Measurements from ENCODE around the gene NLGN2. TPM values are rescaled to one million over a fixed set of nuclear protein-coding genes. Genes with fewer than 3 reads are reported as not detected.
A peak's percentile ranks its signal among the peaks of the same experiment; 100 is the strongest.

NLGN2 gene
- total RNA-seq, 1 donor from 2014 or later: 3.9 TPM

DNA sequence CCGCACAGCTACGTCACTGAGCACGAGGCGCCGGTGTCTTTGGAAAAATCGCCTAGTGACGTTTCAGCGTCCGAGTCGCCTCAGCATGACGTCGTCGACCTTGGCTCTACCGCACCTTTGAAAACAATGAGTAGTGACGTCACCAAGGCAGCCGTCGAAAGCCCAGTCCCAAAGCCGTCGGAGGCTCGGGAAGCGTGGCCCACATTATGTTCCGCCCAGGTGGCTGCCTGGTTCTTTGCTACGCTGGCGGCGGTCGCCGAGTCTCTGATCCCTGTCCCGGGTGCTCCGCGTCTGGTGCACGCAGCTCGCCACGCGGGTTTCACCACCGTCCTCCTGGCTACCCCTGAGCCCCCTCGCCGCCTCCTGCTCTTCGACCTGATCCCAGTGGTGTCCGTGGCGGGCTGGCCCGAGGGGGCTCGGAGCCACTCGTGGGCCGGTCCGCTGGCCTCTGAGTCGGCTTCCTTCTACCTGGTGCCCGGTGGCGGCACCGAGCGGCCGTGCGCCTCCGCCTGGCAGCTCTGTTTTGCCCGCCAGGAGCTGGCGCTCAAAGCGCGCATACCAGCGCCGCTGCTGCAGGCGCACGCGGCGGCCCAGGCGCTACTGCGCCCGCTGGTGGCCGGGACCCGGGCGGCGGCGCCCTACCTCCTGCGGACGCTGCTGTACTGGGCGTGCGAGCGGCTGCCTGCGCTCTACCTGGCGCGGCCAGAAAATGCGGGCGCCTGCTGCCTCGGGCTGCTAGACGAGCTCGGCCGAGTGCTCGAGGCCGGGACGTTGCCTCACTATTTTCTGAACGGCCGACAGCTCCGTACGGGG, 29.1 kb downstream of the NLGN2 start:
- ATAC-seq (peak; percentile 81), DNase-seq (ENCODE audit: low spot score) (peak; percentile 89)

DNA sequence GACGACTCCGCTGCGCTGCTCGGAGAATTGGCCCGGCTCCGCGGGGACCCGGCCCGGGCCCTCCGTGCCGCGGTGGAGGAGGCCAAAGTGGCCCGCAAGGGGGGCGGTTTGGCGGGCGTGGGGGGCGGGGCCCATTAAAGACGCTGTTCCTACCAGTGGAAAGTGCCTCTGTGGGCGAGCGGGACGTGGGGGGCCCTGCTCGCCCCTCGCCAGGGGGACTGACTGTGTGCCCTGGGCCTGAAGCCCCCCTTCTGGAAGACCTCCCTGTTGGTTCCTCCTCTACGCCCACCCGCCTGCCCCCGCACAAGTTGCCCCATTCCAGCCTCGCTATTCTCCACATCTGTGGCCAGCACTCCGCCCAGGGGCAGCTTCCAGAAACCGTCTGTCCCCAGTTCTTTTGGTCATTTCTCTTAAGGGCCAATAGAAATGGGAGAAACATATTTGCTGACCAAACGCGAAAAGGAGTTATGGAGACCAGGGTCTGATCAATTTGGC, 29.8 kb downstream of the NLGN2 start:
- no peak for DNase-seq (ENCODE audit: low spot score)
- no peak for ATAC-seq

DNA sequence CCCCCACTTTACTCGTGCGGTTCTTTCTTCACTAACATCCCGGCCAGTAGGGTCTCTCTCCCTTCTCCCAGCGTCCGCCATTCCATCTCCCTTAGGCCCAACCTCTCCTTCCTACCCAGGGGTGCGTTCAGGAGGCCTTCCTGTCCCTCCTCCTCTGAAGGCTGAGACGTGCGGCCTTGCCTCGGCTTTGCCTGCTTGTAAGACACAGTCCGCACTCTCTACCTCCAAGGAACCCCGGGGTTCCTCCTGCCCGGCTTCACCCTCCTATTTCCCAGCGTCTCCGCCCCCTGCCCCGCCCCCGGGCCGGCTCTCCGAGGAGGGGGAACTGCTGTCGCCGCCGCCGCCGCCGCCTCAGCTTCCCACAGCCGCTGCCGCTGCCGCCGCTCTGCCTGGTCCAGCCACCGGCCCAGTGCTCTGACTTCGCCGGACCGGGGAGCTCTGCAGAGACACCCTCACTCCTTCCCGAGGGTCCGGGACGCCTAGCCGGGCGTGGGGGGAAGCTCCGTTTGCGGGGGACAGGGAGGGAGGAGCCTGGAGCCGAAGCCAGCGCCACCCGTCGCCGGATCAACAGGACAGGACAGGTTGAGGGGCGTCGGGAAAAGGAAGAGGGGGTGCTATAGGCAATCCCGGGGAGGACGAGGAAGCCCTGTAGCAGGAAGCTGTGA, 30.4 kb downstream of the NLGN2 start:
- ATAC-seq: no peak
- DNase-seq (ENCODE audit: low spot score): peak; percentile 67

DNA sequence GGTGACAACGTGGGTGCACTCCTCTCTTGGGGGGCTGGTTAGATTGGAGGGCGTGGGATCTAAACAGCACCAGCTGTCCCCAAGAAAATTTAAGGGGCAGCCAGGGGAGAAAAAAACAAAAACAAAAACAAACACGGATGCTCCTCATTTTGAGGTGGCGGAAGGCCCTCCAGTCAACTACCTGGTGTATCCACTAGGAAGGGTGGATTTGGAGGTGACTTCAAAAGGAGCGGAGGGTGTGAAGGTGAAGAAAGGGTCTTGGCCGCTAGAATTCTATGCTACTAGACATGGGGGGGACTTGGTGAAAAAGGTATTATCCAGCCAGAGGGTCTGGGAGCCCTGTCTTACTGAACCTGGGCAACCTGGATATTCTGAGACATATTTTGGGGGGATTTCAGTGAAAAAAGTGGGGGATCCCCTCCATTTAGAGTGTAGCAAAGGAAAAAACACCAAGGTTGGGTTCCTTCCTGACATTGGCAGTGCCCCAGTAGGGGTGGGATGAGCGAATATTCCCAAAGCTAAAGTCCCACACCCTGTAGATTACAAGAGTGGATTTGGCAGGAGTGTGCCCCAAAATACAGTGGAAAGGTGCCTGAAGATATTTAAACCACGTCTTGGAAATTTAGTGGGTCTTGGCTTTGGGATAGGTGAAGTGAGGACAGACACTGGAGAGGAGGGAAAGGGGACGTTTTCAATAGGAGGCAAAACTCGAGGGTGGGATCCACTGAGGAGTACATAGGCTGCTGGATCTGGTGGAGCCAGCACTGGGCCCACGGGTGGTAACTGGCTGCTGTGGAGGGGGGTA, 31.2 kb downstream of the NLGN2 start:
- DNase-seq (ENCODE audit: low spot score) (no peak), ATAC-seq (no peak)

DNA sequence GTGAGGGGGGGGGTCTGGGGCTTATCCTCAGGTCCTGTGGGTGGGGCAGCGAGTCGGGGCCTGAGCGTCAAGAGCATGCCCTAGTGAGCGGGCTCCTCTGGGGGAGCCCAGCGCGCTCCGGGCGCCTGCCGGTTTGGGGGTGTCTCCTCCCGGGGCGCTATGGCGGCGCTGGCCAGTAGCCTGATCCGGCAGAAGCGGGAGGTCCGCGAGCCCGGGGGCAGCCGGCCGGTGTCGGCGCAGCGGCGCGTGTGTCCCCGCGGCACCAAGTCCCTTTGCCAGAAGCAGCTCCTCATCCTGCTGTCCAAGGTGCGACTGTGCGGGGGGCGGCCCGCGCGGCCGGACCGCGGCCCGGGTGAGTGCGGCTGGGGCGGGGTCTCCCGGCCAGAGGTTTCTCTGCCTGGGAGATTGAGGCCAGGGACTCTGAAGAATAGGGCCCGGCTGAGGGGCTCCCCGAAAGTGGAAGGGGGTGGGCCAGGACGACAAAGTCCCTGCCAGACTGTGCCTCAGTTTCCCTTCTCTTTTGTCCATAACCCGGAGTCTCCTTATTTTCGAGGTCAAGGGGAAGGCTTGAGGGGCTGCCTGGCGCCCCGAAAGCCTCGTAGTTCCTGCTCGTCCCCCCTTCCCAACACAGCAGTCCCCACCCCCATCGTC, 31.9 kb downstream of the NLGN2 start, which contains the start of gene FGF11:
Gene FGF11 (plus strand): TSS at position 51 of the 651 bp plus-strand sequence. CDS start 109 bp downstream, at position 160.
- DNase-seq (ENCODE audit: low spot score) (no peak), ATAC-seq (no peak)

DNA sequence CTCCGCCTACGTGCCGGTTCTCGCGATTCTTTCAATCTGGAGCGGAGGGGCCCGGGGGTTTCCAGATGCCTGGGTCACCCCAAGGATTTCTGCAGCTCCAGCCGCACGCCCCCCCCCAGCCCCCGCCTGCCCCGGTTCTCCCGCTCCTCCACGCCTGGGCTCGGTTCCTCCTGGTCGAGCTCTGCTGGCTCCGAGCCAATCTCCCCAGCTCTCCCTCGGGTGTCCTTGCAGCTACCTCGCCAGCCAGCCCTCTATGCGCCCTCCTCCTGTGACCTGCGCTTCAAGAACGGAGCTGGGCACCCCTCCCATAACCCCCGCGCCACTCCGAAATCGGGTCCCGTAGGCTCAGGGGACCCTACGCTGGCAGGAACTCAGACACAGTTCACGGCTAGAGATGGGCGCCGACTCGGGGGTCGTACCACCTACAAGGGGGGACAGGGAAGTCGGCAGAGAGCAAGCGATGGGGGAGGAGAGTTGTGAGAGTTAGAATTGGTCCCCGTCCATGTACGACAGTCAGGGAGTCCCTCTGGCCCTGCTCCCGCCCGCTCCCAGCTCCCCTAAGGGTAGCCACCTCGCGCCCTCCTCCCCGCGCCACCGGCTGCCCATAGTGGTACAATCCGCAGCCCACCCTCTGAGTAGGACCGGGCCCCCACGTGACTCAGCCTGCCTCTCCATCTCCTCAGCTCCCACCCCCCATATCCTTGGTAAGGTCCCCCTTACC, 32.6 kb downstream of the NLGN2 start:
- DNase-seq (ENCODE audit: low spot score) (peak; percentile 62), ATAC-seq (no peak)

DNA sequence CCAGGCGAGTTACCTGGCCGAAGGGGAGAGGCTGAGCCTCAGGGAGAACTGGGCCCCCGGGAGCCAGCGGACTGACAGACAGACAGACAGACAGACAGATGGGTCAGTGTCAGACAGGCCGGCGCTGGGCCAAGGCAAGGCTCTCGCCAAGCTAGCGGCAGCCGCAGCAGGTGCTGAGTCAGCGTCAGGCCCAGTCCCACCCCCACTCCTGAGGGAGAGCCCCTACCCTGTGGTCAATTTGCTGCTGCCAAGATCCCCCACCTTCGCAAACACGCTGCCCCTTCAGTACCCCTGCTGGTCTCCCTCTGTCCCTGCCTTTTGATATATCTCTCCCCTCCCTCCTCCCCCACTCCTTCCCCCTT, 33.2 kb downstream of the NLGN2 start:
- peak; percentile 76 for DNase-seq (ENCODE audit: low spot score)
- ATAC-seq: peak; percentile 21

DNA sequence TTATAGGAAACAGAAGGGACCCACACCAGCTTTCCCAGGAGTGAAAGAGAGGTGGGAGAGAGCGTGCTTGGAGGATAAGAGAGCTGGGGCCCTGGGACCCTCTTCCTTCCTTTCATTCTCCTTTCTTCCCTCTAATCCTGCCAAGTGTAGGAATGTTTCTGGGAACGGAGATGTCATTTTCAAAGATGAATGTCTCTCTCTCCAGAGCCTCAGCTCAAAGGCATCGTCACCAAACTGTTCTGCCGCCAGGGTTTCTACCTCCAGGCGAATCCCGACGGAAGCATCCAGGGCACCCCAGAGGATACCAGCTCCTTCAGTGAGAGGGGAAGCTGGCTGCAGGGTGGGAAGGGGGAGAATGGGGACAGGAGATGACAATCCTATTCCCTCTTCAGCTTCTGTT, 33.6 kb downstream of the NLGN2 start:
- no peak for ATAC-seq
- no peak for DNase-seq (ENCODE audit: low spot score)

DNA sequence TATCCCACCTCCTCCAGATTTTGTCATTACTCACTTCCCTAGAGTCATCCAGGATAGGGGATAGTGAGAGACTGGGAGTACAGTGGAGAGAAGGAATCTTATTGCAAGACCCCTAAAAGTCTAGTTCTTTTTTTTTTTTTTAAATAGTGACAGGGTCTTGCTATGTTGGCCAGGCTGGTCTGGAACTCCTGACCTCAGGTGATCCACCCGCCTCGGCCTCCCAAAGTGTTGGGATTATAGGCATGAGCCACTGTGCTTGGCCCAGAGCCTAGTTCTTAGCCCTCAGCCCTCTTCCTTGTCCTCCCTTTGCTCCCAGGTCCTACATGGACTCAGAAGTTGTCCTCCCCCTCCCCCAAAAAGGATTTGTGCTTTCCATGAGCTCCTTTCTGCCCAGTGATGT, 34.5 kb downstream of the NLGN2 start:
- no peak for DNase-seq (ENCODE audit: low spot score)

DNA sequence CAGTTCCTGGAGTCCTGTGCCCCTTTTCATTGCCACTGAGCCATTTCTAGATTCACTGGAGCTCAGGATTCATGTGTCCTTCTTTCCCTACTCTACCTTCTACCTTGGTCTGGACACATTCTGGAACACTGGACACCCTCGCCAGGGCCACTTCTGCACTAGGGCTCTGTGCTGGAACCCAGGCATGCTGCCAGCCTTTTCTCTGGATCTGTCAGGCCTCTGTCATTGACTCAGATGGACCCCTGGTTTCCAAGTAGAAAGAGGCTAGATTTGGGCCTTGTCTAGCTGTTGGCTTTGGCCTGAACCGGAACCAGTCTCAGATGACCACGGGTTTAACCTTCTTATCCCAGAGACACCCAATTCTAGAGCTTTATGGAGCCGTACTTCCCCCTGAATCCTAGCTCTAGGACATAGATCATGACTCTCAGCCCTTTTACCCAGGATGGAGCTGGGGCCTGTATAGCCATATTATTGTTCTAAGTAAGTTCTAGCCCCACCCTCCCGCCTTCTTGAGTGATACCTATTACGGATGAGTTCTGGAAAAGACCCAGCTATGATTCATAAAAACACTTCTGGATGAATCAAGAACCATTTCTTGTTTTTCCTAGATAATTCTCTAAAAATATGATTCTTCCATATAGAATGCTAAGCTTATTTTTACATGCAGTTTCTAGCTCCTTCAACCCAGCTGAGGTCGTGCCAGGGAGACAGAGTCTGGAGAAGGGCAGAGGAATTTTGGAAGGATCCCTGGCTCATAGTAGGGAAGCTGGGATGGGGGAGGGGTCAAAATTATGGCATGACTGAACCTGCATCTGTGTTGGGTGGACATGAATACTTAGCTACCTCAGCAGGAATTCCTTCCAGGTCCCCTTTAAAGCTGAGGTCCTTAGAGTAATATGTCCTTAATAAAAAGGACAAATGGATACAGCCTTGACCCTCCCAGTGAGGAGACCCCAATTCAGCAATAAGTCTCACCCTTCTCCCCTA, 36.1 kb downstream of the NLGN2 start:
- DNase-seq (ENCODE audit: low spot score) (no peak), ATAC-seq (no peak)

More for the DNA sequence above, 34.5 kb downstream of the NLGN2 start:
- ATAC-seq: no peak

DNA sequence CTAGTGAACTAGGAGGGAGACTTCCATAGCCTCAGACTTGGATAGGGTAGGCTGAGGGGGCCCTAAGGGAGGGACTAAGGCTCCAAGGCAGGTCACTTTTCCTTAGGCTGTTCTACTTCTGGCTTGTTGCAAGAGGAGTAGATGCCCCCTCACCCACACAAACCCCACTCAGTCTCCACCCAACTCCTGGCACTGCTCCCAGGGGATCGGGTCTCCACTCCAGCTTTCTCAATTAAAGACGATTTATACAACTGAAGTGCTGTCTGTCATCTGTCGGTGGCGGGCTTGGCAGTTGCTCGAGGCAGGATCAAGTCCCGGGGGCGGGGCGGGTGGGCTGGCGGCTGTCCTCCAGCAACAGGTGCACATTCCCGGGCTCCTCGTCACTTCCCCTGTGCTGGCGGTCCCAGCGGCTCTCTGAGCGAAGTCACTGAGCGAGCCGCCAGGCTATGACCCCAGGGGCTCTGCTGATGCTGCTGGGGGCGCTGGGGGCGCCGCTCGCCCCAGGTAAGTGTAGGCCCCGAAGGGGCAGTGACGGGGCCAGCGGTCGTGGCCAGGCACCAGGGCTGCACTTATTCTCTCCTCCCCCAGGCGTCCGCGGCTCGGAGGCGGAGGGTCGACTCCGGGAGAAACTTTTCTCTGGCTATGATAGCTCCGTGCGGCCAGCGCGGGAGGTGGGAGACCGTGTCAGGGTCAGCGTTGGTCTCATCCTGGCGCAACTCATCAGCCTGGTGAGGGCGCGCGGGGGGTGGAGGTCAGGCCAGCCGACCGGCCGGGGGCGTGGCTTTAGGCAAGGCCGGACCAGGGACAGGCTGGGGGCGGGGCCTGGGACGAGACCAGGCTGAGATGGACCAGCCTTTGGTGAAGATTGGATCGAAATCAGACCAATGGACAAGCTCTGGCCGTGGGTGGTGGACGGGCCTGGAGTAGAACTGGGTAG, 37.3 kb downstream of the NLGN2 start, which contains the start of gene CHRNB1:
Gene CHRNB1 (plus strand): TSS at position 380 of the 937 bp plus-strand sequence. CDS start 67 bp downstream, at position 447.
- ATAC-seq (peak; percentile 93), DNase-seq (ENCODE audit: low spot score) (peak; percentile 95)

DNA sequence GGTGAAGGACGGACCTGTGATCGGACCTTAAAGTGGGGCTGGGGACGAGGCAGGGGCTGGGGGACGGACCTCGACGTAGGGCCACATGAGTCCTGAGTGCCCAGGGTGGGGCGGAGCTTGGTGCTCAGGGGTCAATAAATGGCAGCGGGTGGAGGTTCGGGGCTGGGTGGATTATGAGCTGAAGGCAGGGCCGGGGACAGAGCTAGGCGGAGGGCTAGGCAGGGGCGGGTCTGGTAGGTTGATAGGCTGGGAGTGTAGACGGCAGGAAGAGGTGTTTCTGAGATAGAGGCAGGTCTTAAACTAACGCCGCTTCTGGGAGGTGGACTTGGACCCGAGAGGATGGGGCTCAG, 37.9 kb downstream of the NLGN2 start:
- peak; percentile 87 for ATAC-seq
- DNase-seq (ENCODE audit: low spot score): peak; percentile 89

DNA sequence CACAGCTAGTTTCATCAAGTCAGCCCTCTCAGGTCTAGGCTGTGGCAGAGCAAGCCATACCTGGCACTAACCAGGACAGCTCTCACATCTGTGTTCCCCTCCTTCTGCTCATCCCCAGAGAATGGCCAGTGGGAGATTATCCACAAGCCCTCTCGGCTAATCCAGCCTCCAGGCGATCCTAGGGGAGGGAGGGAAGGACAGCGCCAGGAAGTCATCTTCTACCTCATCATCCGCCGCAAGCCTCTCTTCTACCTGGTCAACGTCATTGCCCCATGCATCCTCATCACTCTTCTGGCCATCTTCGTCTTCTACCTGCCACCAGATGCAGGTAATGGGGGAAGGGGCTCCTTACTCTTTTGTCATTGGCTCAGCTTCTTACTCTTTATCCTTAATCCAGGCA, 40.8 kb downstream of the NLGN2 start:
- no peak for ATAC-seq

DNA sequence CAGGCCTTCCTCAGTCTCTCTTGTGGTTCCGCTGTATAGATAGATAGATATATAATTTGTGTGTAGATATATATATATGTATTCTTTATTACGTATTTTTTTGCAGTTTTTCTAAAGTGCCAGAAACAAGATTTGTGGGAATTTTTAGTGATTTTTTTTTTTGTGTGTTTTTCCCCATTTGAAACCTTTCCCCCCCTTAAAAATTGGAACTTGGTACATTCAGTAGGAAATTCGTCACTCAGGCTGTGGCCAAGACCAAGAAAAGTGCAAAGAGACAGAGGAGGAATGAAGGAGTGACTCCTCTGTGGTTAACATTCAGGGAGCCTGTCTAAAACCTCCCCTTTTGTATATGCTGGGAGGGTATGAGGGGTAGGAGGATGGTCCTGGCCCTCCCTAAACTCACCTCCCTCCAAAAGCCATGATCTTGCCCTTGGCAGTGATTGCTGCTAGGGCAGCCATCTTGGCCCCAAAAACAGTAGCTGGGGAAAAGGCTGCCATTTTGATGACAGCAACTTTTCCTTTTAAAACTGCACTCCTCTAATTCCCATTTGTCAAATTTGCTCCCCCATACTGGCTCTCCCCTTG, 52.4 kb downstream of the NLGN2 start:
- no peak for ATAC-seq
- DNase-seq (ENCODE audit: low spot score): no peak

More for the DNA sequence above, 40.8 kb downstream of the NLGN2 start:
- no peak for DNase-seq (ENCODE audit: low spot score)

DNA sequence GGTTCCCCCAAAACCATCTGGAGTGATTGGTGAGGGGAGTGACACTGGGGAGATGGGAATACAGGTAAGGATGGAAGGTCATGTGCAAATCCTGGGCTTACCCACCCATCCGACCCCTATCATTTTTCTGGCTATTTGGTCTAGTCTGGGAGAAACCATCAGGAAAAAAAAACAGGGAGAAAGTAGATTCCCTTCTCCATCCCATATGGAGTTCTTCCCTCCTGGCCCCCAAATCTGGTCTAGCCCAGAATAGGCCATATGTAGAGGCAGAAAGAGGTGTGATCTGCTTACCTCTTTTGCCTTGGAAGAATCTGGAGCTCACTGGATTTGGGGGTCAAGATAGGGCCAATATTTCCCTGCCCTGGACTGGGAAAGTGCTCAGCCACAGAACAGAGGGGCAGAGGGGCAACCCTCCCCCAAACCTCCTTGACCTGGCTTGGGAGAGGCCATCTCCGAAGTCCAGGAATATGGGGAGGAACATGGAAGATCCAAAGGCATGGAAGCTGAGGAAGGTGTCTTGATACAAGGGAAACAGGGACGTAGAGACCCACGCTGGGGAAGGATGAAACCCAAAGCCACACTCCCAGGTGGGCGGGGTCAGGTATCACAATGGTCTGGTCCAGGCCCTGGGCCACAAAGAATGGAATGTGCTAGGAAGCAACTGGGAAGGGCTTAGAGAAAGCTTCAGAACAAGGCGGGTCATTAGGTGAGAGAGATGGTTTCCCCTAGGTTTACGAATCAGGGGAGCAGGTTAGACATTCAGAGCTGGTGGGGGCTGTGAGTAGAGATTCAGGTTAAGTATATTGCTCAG, 53.4 kb downstream of the NLGN2 start:
- DNase-seq (ENCODE audit: low spot score) (no peak), ATAC-seq (no peak)

All from left lobe of liver (tissue), 2 donors.